NCI-H2081 (cell line): ENCODE data around the gene KANSL3.
A peak's percentile ranks its signal among the peaks of the same experiment; 100 is the strongest.
"Not testable (repeated sequence)": the region's sequence is repeated elsewhere in the genome, so short reads cannot be mapped to it uniquely, and the experiment has no call there.

Experiments used
- DNase-seq, 2 experiments: peaks; one replicate each; lab custom pipeline; 2025; lab: John Stamatoyannopoulos, UW

Gene KANSL3

GRCh38 chr2:96557421-96557820, 80.7 kb downstream of the KANSL3 start:
- DNase-seq = not testable (repeated sequence)

DNA sequence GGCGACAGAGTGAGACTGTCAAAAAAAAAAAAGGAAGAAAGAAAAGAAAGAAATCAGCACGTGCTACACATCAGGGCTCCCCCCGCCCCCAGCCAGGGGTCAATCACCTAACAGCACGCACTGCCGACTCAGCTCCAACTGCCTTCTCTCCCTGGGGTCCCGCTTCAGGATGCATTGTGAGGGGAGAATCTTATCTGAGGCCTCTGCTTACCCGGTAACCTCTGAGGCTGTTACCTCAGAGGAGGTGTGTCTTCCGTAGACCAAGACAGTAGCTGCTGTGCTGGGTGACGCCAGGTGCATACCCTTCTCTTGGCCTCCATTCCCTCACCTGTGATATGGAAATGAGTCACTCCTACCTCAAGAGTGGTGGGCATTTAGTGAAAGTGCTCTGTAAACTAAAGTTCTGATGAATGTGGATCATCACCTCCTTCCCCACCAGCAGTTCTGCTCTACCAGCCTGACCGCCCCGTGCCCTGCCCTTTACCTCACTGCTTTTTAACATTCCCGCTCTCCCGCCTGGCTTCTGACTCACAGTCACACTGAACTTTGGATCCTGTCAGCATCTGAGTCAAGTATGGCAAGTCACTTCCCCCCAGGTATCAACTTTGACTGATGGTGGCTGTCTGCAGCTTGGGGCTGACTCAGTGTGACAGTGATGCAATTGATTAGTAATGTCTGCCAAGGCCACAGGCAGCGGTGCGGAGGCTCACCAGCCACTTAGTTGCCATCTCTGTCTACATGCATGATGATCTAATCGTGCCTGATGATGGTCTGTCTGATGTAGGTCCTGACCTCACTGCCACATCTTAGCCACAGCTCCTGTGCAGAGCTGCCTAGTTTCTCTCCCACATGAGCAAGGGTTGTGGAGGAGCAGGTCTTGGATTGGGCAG, 81.4 kb downstream of the KANSL3 start:
- DNase-seq = no peak

GRCh38 chr2:96555146-96555610, 82.9 kb downstream of the KANSL3 start:
- DNase-seq = no peak

DNA sequence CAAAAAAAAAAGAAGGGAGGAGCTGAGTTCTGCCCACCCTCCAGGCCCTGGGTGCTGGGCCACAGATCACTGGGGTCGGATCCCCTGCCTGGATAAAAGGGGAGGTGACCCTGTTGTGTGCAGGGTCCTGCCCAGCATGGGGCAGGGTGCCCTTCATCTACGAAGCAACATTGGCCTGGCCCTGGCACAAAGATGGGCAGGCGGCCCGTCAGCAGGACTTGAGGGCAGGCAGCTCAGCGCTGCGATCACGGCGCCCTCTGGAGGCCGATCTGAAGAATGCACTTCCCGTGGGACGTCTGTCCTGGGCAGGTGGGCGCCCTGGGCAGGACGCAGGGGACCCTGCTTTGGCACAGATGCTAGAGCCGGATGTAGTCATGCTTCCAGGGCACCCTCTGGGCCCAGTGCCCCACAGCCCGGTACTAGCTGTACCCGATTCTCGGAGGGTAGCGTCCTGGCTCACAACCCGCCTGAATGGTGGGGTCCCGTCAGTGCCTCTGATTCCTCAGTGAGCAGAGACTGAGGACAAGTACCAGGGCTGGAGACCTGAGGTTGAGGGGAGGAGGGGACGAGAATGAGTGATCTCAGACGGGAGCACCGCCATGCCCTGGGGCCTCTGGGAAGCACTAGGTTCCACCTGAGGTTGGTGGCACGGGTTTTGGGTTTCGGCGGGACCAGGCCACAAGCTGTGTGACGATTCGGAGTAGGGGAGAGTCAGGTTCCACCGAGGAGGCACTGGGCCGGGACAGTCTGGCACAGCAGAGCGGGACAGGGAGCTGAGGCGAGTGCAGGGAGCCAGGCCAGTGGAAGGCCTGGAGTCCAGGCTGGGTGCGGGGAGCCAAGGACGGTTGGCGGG, 83.6 kb downstream of the KANSL3 start:
- DNase-seq = peak; percentile 42 to 57

GRCh38 chr2:96553957-96554292, 84.2 kb downstream of the KANSL3 start:
- DNase-seq = not testable (repeated sequence)

DNA sequence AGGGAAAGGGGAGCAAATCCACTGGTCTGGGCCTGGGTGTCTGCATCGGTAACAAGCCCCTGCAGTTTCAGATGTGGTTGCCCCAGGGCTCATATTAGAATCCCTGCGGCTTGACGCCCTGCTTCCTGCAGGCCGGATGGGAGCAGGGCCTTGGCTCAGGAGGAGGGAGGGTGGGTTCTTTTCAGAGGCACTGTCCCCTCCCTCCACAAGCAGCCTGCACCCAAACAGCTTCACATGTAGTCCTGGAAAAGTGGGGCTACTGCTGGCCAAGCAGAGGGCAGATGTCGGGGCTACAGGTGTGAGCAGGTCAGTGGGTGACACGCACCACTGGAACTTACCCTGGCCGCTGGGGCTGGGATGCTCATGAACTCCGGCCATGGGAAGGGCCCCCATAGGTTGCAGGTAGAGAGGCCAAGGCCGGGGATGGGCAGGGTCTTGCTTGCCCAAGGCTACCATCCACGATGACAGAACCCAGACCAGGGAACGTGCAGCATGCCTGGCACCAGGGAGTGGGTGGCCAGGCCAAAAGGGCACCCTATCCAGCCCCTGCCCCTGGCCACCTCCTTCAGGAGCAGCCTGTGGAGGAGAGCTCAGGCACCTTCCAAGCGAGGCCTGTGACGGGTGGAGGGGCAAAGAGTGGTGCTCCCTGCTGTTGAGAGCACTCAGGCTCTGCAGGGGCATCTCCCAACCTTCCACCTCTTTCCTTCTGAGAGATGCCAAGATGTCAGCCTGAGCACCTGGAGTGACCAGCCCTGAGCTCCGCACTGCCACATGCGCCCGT, 84.7 kb downstream of the KANSL3 start:
- DNase-seq = no peak

DNA sequence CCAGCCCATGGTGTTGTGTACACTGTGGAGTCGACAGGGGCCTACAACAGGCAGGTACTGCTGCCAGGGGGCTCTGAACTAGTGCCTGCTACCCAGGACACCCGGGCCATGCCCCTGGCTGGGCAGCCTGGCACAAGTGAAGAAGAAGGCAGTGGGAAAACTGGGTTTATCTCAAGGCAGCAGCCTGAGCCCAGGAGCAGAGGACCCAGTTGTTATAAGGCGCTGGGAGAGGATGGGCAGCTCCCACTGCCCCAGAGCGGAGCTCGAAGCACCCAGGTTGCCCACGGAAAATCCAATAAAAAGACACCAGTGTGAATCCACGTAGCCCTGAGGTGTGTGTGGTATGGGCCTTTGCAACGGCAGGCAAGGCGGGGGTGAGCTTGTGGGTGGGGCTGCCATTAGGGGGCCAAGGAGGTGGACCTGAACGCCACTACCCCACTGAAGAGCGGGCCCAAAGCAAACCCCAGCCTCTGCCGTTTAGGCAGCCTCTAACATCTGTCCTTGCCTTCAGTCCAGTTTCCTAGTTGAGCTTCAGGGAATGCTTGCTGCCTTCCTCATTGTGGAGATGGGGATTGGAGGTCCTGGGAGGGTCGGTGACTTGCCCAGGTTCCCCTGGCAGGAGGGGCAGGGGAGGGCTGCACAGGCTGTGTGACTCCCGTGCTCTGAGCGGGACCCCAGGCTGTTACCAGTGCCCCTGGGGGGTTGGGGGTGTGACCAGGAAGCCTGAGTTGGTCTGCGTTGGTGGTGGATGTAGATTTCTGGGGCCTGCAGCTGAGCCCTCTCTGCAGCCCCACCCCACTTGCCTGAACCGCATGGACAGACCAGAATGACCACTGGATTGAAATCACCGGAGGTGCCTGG, 85.6 kb downstream of the KANSL3 start:
- DNase-seq = no peak

DNA sequence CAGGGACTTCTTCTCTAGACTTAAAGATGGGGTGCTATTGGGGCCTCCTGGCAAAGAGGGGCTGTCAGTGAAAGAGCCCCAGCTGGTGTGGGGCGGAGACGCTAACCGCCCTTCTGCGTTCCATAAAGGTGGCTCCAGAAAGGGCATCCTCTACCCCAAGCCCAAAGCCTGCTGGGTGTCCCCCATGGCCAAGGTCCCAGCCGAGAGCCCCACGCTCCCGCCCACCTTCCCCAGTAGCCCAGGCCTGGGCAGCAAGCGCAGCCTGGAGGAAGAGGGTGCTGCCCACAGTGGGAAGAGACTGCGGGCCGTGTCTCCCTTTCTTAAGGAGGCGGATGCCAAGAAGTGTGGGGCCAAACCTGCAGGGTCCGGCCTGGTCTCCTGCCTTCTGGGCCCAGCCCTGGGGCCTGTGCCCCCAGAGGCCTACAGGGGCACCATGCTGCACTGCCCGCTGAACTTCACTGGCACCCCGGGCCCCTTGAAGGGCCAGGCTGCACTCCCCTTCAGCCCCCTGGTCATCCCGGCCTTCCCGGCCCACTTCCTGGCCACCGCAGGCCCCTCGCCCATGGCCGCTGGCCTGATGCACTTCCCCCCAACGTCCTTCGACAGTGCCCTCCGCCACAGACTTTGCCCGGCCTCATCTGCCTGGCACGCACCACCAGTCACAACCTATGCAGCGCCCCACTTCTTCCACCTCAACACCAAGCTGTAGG, 86.4 kb downstream of the KANSL3 start:
- no peak for DNase-seq

GRCh38 chr2:96550787-96551604, 87.1 kb downstream of the KANSL3 start:
- DNase-seq = no peak

GRCh38 chr2:96549967-96550786, 87.9 kb downstream of the KANSL3 start:
- DNase-seq = no peak

DNA sequence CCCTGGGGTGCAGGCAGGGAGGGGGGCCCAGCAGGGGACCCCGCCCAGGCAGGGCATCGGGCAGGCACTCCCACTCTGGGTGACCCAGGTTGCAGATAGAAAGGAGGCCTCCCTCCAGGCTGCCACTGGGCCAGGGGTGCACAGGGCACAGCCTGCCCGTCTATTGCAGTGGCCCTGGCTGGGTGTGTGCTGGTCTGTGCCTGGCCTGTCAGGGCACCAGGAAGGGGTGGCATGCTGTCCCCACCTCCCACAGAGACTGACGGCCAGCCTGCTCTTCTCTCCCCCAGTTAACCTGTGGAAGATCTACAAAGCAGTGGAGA, 88.7 kb downstream of the KANSL3 start:
- DNase-seq = no peak

- no peak for DNase-seq
These were observed 89.3 kb downstream of the KANSL3 start for GRCh38 chr2:96548558-96549465.

- DNase-seq = no peak
These were observed 90.4 kb downstream of the KANSL3 start for GRCh38 chr2:96547731-96548171.

DNA sequence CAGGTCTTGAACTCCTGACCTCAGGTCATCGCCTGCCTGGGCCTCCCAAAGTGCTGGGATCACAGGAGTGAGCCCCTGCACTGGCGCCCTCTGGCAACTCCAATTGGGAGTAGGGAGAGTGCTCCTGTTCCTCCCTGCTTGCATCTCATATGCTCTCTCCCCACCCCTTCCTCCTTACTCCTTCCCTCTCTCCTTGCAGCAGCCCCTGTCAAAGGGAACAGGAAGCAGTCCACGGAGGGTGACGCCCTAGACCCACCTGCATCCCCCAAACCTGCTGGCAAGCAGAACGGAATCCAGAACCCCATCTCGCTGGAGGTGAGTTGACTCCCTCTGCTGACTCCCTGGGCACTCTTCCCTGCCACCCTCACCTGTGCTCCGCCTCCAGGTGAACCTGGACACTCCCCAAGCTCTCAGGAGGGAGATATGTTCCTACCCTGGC, 90.9 kb downstream of the KANSL3 start:
- no peak for DNase-seq

DNA sequence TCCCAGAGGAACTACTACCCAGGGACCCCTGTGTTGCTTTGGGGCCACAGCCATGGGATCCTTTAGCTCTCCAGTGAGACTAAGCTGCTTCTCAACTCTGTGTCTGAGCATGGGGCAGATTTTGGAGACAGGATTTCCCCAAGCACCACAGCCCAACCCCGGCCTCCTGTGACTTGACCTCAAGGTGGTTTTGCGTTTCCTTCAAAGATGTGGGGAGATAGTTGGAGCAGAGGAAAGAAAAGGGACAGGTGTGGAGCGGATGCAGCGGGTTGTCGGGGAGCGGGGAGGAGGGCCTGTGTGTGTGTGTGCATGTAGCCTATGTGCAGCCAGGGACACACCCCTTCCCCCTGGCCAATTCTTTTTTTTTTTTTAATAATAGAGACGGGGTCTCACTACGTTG, 91.3 kb downstream of the KANSL3 start:
- no peak for DNase-seq

GRCh38 chr2:96546321-96546720, 91.8 kb downstream of the KANSL3 start:
- no peak for DNase-seq
